LNCAP (cell line): Measurements from ENCODE around the gene INPP5F.

ENCODE experiments used
- CTCF ChIP-seq: fragments of 450-650 bp; IDR thresholded peaks from 2 replicates; pipeline ENCODE4 v1.5.1; 2017; ENCODE audit warnings: mild to moderate bottlenecking

Gene INPP5F

GRCh38 chr10:119701861-119702260, 24.0 kb upstream of the INPP5F start:
- no peak for TF ChIP-seq CTCF

GRCh38 chr10:119702583-119702982, 23.3 kb upstream of the INPP5F start:
- no peak for TF ChIP-seq CTCF

- TF ChIP-seq CTCF = no peak
These were observed 21.8 kb upstream of the INPP5F start for GRCh38 chr10:119703903-119704508.

GRCh38 chr10:119705434-119705831, 20.4 kb upstream of the INPP5F start:
- no peak for TF ChIP-seq CTCF

- TF ChIP-seq CTCF = no peak
These were observed 19.1 kb upstream of the INPP5F start for GRCh38 chr10:119706521-119707278.

GRCh38 chr10:119713744-119714483, 11.9 kb upstream of the INPP5F start:
- no peak for TF ChIP-seq CTCF

- TF ChIP-seq CTCF = no peak
These were observed 11.4 kb upstream of the INPP5F start for GRCh38 chr10:119714484-119714816.
